Stimulated activated naive CD8-positive, alpha-beta T cell treated with anti-CD3 and anti-CD28 coated beads, Interleukin-15, amount 100 ng/mL, for 72 hours (primary cell): Measurements from ENCODE around the gene MYD88.
"Not testable (repeated sequence)": the region's sequence is repeated elsewhere in the genome, so short reads cannot be mapped to it uniquely, and the experiment has no call there.

Experiments used
- ATAC-seq: fragments of 150-1000 bp; cut with Tn5 transposase; 2 replicates; pipeline ENCODE4 v1.10.0; 2021; ENCODE audit warnings: mild to moderate bottlenecking, moderate library complexity
- DNase-seq, 2 donors: peaks; one replicate each; pipeline ENCODE4 v3.0.0; 2021 to 2022
- H3K27ac Mint-ChIP-seq, 2 donors: one replicate each; pipeline ENCODE4 v1.8.0; 2022; ENCODE audit warnings: mild to moderate bottlenecking in 2 of 2, mixed read lengths in 2 of 2, moderate library complexity in 2 of 2
- H3K27me3 Mint-ChIP-seq: one replicate; pipeline ENCODE4 v1.8.0; 2022; ENCODE audit warnings: mixed read lengths
- H3K4me1 Mint-ChIP-seq: one replicate; pipeline ENCODE4 v1.8.0; 2022; ENCODE audit warnings: mild to moderate bottlenecking, mixed read lengths
- H3K4me3 Mint-ChIP-seq, 2 donors: one replicate each; pipeline ENCODE4 v1.8.0; 2022; ENCODE audit warnings: mild to moderate bottlenecking in 2 of 2, mixed read lengths in 2 of 2, moderate library complexity in 1 of 2
- H3K9me3 Mint-ChIP-seq, 2 donors: one replicate each; pipeline ENCODE4 v1.8.0; 2022; ENCODE audit warnings: mixed read lengths in 2 of 2

Gene MYD88

DNA sequence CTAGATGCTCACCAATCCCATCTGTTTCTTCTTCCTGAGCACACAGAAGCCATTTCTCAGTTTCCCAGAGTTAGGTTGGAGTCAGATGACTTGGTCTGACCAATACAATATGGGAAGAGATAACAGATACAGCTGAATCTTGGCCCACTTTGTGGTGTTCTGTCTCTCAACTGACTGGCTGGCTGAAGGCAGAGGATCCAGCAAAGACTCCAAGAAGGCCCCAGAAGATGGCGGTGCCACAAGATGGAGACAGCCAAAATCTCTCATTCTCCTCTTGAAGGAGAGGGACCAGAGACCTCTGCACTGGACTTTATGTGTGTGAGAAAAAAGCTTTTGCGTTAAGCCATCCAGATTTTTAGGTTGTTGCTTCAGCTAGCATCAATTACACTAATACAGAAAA, 18.7 kb downstream of the MYD88 start:
- Mint-ChIP-seq H3K4me1 (peaks cover 35% of the 10 kb centered on the region), H3K27ac (peak overlapping the region in 1 of 2 donors; percentile 24), H3K4me3 (no peak overlapping the region), H3K27me3 (no peaks in the 10 kb centered on the region), H3K9me3 (no peaks in the 10 kb centered on the region)
- ATAC-seq (no peak), DNase-seq (no peak)

DNA sequence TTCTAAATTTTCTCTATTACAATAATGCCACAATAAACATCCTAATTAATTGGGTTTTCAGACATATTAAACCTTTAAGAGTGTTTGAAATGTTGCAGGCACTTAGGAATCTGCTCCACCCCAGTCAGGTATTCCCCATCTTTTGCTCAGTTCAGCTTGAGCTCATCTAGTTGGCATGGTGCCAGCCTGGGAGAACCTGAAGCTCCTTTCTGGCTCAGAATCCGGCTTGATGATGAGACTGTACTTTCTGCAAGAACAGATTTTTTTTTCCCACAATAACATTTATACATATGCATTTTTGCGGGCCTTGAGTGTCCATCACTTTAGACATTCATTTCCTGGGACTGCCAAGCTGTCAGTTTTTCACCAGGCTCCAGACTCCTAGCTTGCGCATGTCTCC, 19.1 kb downstream of the MYD88 start:
- DNase-seq: no peak
- H3K4me3 Mint-ChIP-seq: no peak overlapping the region
- H3K27ac Mint-ChIP-seq: no peak overlapping the region
- H3K9me3 Mint-ChIP-seq: no peaks in the 10 kb centered on the region
- no peak for ATAC-seq
- H3K4me1 Mint-ChIP-seq: peaks cover 31% of the 10 kb centered on the region
- H3K27me3 Mint-ChIP-seq: no peaks in the 10 kb centered on the region

- no peak for ATAC-seq
- no peak for DNase-seq
- Mint-ChIP-seq H3K9me3 (no peaks in the 10 kb centered on the region), H3K27ac (no peak overlapping the region), H3K4me3 (no peak overlapping the region), H3K27me3 (no peaks in the 10 kb centered on the region), H3K4me1 (peaks cover 22% of the 10 kb centered on the region)
Observed at GRCh38 chr3:38158472-38158871, 20.0 kb downstream of the MYD88 start.

GRCh38 chr3:38160704-38161103, 22.2 kb downstream of the MYD88 start:
- H3K4me1 Mint-ChIP-seq: peaks cover 12% of the 10 kb centered on the region
- not testable (repeated sequence) for H3K27me3 Mint-ChIP-seq, H3K27ac Mint-ChIP-seq, ATAC-seq, H3K9me3 Mint-ChIP-seq, DNase-seq, H3K4me3 Mint-ChIP-seq

- Mint-ChIP-seq H3K4me1 (peaks cover 35% of the 10 kb centered on the region), H3K9me3 (no peaks in the 10 kb centered on the region), H3K27ac (no peak overlapping the region), H3K27me3 (no peaks in the 10 kb centered on the region), H3K4me3 (peak overlapping the region in 1 of 2 donors; percentile 91)
- DNase-seq: no peak
- no peak for ATAC-seq
Observed at GRCh38 chr3:38163117-38163840, 24.8 kb downstream of the MYD88 start.

DNA sequence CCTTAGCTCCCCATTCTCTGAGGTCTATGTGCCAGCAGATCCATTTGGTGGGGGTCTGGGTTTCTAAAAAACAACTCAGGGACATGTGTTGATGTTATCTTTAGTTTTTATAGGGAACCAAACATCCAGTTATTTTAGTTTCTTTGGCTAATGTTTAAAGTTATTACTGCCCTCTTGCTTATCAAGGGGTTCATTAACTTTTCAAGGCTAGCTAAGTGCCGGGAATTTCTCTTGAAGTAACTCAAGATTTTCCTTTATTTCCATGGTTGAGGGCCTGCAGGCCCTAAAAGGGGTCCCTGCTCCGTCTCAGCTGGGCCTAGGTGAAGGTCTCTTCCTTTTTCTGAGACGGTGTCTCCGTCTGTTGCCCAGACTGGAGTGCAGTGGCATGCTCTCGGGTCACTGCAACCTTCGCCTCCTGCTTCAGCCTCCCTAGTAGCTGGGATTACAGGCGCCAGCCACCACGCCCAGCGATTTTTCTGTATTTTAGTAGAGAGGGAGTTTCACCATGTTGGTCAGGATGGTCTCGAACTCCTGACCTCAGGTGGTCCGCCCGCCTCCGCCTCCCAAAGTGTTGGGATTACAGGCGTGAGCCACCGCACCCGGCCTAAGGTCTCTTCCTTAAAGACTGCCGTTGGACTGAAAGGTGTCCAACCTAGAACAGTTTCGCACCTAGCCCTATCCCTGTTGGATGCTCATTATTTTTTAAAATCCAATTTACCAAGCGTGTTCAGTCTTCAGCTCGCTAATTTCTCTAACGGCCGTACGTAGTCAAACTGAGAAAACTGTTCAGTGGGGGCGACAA, 25.6 kb downstream of the MYD88 start:
- no peaks in the 10 kb centered on the region for H3K27me3 Mint-ChIP-seq
- peaks cover 43% of the 10 kb centered on the region for H3K4me1 Mint-ChIP-seq
- DNase-seq: no peak
- no peak for ATAC-seq
- H3K4me3 Mint-ChIP-seq: peak overlapping the region; percentile 91 to 94
- no peaks in the 10 kb centered on the region for H3K9me3 Mint-ChIP-seq
- peak overlapping the region; percentile 99 to 100 for H3K27ac Mint-ChIP-seq

GRCh38 chr3:38164643-38164951, 26.1 kb downstream of the MYD88 start:
- peak overlapping the region; percentile 91 to 94 for H3K4me3 Mint-ChIP-seq
- peaks cover 49% of the 10 kb centered on the region for H3K4me1 Mint-ChIP-seq
- no peak for DNase-seq
- no peaks in the 10 kb centered on the region for H3K27me3 Mint-ChIP-seq
- H3K9me3 Mint-ChIP-seq: no peaks in the 10 kb centered on the region
- ATAC-seq: peak; percentile 47
- peak overlapping the region; percentile 99 to 100 for H3K27ac Mint-ChIP-seq

- Mint-ChIP-seq H3K4me3 (peak within 1 kb of the TSS; percentile 91 to 94), H3K27me3 (no peaks in the 10 kb centered on the region), H3K9me3 (no peaks in the 10 kb centered on the region), H3K4me1 (peaks cover 51% of the 10 kb centered on the region), H3K27ac (peak within 1 kb of the TSS; percentile 99 to 100)
- DNase-seq (peak; percentile 96 to 97), ATAC-seq (peak; percentile 94)
Observed at GRCh38 chr3:38164952-38165721, 26.7 kb downstream of the MYD88 start, which contains the start of gene OXSR1. Gene OXSR1, plus strand, starts transcription at chr3:38165537. Its CDS starts 340 bp downstream, at chr3:38165877.

GRCh38 chr3:38165722-38166387, 27.4 kb downstream of the MYD88 start:
- no peaks in the 10 kb centered on the region for H3K27me3 Mint-ChIP-seq
- DNase-seq (no peak), ATAC-seq (peak; percentile 11)
- H3K4me3 Mint-ChIP-seq: peak overlapping the region; percentile 91 to 94
- peak overlapping the region; percentile 96 to 99 for H3K27ac Mint-ChIP-seq
- no peaks in the 10 kb centered on the region for H3K9me3 Mint-ChIP-seq
- H3K4me1 Mint-ChIP-seq: peaks cover 59% of the 10 kb centered on the region

DNA sequence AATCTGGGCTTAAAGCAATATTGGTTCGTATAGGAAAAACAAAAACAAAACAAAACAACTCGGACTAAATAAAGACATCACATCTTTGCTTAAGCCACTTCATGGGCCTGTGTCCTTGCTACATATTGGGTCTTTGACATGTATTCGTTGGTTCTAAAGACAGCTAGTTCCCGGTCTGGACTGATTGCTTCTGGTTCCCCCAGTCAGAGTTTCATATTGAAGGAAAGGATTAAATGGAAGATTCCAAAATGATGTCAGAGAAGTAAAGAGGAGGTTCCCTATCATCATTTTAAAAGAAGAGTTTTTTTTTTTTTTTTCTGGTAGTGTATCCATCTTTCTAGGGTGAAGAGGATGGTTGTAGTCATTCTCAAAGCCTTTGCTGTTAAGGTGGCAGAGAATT, 29.1 kb downstream of the MYD88 start:
- Mint-ChIP-seq H3K9me3 (no peaks in the 10 kb centered on the region), H3K4me1 (peaks cover 73% of the 10 kb centered on the region), H3K4me3 (peak overlapping the region; percentile 63 to 91), H3K27ac (no peak overlapping the region), H3K27me3 (no peaks in the 10 kb centered on the region)
- DNase-seq (no peak), ATAC-seq (no peak)

- no peak for ATAC-seq
Observed at GRCh38 chr3:38168151-38169026, 29.9 kb downstream of the MYD88 start.

DNA sequence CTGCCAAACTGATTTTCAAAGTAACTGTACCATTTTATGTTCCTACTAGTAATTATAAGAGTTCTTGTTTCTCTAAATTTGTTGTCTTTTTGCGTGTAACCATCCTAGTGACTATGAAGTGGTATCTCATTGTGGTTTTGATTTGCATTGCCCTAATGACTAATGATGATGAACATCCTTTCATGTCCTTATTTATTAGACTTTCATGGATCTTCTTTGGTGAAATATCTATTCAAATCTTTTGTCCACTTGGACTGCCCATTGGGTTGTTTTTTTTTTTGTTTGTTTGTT, 30.5 kb downstream of the MYD88 start:
- ATAC-seq (no peak), DNase-seq (no peak)
- peak overlapping the region; percentile 27 to 36 for H3K4me3 Mint-ChIP-seq
- H3K4me1 Mint-ChIP-seq: peaks cover 82% of the 10 kb centered on the region
- no peaks in the 10 kb centered on the region for H3K27me3 Mint-ChIP-seq
- H3K9me3 Mint-ChIP-seq: no peaks in the 10 kb centered on the region
- peak overlapping the region in 1 of 2 donors; percentile 91 for H3K27ac Mint-ChIP-seq

More at GRCh38 chr3:38168151-38169026, 29.9 kb downstream of the MYD88 start:
- Mint-ChIP-seq H3K4me3 (peak overlapping the region; percentile 63 to 91), H3K4me1 (peaks cover 81% of the 10 kb centered on the region), H3K27me3 (no peaks in the 10 kb centered on the region), H3K27ac (peak overlapping the region in 1 of 2 donors; percentile 73), H3K9me3 (no peaks in the 10 kb centered on the region)
- no peak for DNase-seq

- ATAC-seq (no peak), DNase-seq (no peak)
- Mint-ChIP-seq H3K27me3 (no peaks in the 10 kb centered on the region), H3K4me1 (peaks cover 88% of the 10 kb centered on the region), H3K9me3 (no peaks in the 10 kb centered on the region), H3K27ac (no peak overlapping the region), H3K4me3 (peak overlapping the region in 1 of 2 donors; percentile 13)
Observed at GRCh38 chr3:38170722-38171121, 32.3 kb downstream of the MYD88 start.

GRCh38 chr3:38171622-38172021, 33.2 kb downstream of the MYD88 start:
- H3K27ac Mint-ChIP-seq: no peak overlapping the region

More at GRCh38 chr3:38171622-38172021, 33.2 kb downstream of the MYD88 start:
- DNase-seq (no peak), ATAC-seq (peak; percentile 33)
- Mint-ChIP-seq H3K4me3 (peak overlapping the region in 1 of 2 donors; percentile 36), H3K27me3 (no peaks in the 10 kb centered on the region), H3K9me3 (no peaks in the 10 kb centered on the region), H3K4me1 (peaks cover 83% of the 10 kb centered on the region)
